ENCODE results near the gene GIGYF2. TPM values are rescaled to one million over a fixed set of nuclear protein-coding genes. Genes with fewer than 3 reads are reported as not detected.

The GIGYF2 gene
- total and polyA plus RNA-seq, 2 of the 13 experiments (the other 11 are each of a cell fraction or from before 2014, with no cell fraction given) = 44.9 to 73.5 TPM

- FAIRE-seq (peak; percentile 30), DNase-seq (ENCODE audit: low spot score) (peak; percentile 91), ATAC-seq (peak; percentile 79)
- Histone ChIP-seq H3K27ac (ENCODE audit: extremely low read length, insufficient read depth, low read length) (peak overlapping the region; percentile 94), H3K9me3 (ENCODE audit: low read length) (no peaks in the 10 kb centered on the region), H3K27me3 (ENCODE audit: control insufficient read depth in 1 of 2, insufficient read depth in 2 of 2, low read length in 2 of 2) (no peaks in the 10 kb centered on the region), H3K9ac (ENCODE audit: insufficient read depth, low read depth, low read length) (peak overlapping the region; percentile 69), H3K4me3 (replicated peaks in 1 of 3; ENCODE audit: insufficient read depth in 1 of 3, low read depth in 2 of 3, low read length in 3 of 3) (peak overlapping the region in 1 of 3 experiments; percentile 3; a peak in 1 of 6 replicates), H3K79me2 (ENCODE audit: insufficient read depth, low read length) (peaks cover 3% of the 10 kb centered on the region), H2AFZ (ENCODE audit: low read length) (no peak overlapping the region), H3K4me2 (ENCODE audit: low read depth, low read length) (peak overlapping the region; percentile 78), H4K20me1 (ENCODE audit: insufficient read depth, low read length) (no peaks in the 10 kb centered on the region), H3K36me3 (replicated peaks in 1 of 2; ENCODE audit: control insufficient read depth in 1 of 2, insufficient read depth in 2 of 2, low read length in 2 of 2) (peaks cover 7 to 14% of the 10 kb centered on the region in 2 experiments; a peak in 1 of 5 replicates), H3K4me1 (ENCODE audit: insufficient read depth, low read length) (peaks cover 81% of the 10 kb centered on the region)
- intact Hi-C loops (cut with micrococcal nuclease; ENCODE audit: unreplicated experiment) (no loop called here), in situ Hi-C loops (cut with HindIII; ENCODE audit: extremely low pct_ligation_motif_present, low pct_unique_long_range_greater_than_20kb) (no loop called here)
- WGBS (ENCODE audit: low lambda C conversion rate) = 23% methylated on average over 9 of the region's 9 CpGs
- TSS peak; percentile 41 for BruUV-seq (replicated peaks)
- ChIA-PET CTCF (ENCODE audit: low intra/inter-chr PET ratio, low total read pairs) (no interaction called here), POLR2A (interaction anchor here (0.9 to 11.3 kb wide), 5 partner anchors 11 to 200 kb away, joined by 5 to 297 read pairs (median 6); partner anchors contain the start of genes INPP5D and SNORC)
- TF ChIP-seq RBM22 (optimal IDR thresholded peaks at IDR 0.05; ENCODE audit: low read length) (peak; percentile 88), ZNF20 (CRISPR knock-in tag; IDR thresholded peaks at IDR 0.05) (no peak), YEATS2 (CRISPR knock-in tag; IDR thresholded peaks at IDR 0.05; ENCODE audit: borderline replicate concordance) (0 out of 2 replicates have a peak, but pooled peaks have one; percentile 39), CBFB (CRISPR knock-in tag; IDR thresholded peaks at IDR 0.05) (no peak), ZNF256 (CRISPR knock-in tag; conservative IDR thresholded peaks at IDR 0.05) (no peak), ZNF253 (CRISPR knock-in tag; IDR thresholded peaks at IDR 0.05; ENCODE audit: borderline replicate concordance) (no peak), ZNF501 (CRISPR knock-in tag; IDR thresholded peaks at IDR 0.05) (peak; percentile 37; the same call in 1 of the 2 replicates), GZF1 (CRISPR knock-in tag; IDR thresholded peaks at IDR 0.05) (no peak), FOXC1 (CRISPR knock-in tag; IDR thresholded peaks at IDR 0.05; ENCODE audit: borderline replicate concordance) (0 out of 2 replicates have a peak, but pooled peaks have one; percentile 17), ZNF207 (IDR thresholded peaks at IDR 0.05; ENCODE audit: borderline replicate concordance) (no peak), GATAD2A (CRISPR knock-in tag; IDR thresholded peaks at IDR 0.05) (peak; percentile 68), KDM5A (IDR thresholded peaks at IDR 0.05; ENCODE audit: borderline replicate concordance, low read length) (0 out of 2 replicates have a peak, but pooled peaks have one; percentile 52), MYC (CRISPR knock-in tag; IDR thresholded peaks at IDR 0.05; ENCODE audit: borderline replicate concordance) (no peak), DRAP1 (CRISPR knock-in tag; IDR thresholded peaks at IDR 0.05) (peak; percentile 53), ZFP36 (IDR thresholded peaks at IDR 0.05; ENCODE audit: borderline replicate concordance, low read depth, low read length, partially characterized antibody) (no peak), CBX5 (CRISPR knock-in tag; IDR thresholded peaks at IDR 0.05; ENCODE audit: borderline replicate concordance) (no peak), CSRNP1 (CRISPR knock-in tag; IDR thresholded peaks at IDR 0.05) (no peak), TMF1 (CRISPR knock-in tag; IDR thresholded peaks at IDR 0.05; ENCODE audit: low read depth) (no peak), NFYB (CRISPR knock-in tag; IDR thresholded peaks at IDR 0.05) (no peak), MIXL1 (CRISPR knock-in tag; IDR thresholded peaks at IDR 0.05) (peak; percentile 59), ZNF607 (CRISPR knock-in tag; IDR thresholded peaks at IDR 0.05; ENCODE audit: borderline replicate concordance) (no peak), SPEN (CRISPR knock-in tag; IDR thresholded peaks at IDR 0.05; ENCODE audit: low read depth) (no peak), CHD2 (IDR thresholded peaks at IDR 0.05; ENCODE audit: low read depth, low read length) (no peak), EZH2 (conservative IDR thresholded peaks at IDR 0.05; ENCODE audit: low read depth, low read length) (no peak), SETDB1 (CRISPR knock-in tag; IDR thresholded peaks at IDR 0.05; ENCODE audit: borderline replicate concordance) (no peak), MTF1 (CRISPR knock-in tag; IDR thresholded peaks at IDR 0.05) (no peak)
Observed at GRCh38 chr2:232860593-232861241, 163.6 kb downstream of the GIGYF2 start.
